IMR-90 (cell line): ENCODE data around the gene ST6GAL2. TPM values are rescaled to one million over a fixed set of nuclear protein-coding genes. Genes with fewer than 3 reads are reported as not detected.

Experiments used
- ATAC-seq: fragments of 200-7000 bp; cut with Tn5 transposase; 2 replicates; pipeline ENCODE4 v1.9.1; 2020; ENCODE audit warnings: low read depth, mild to moderate bottlenecking, moderate library complexity
- BruUV-seq: library from RNA; stranded (reverse); fragments of 400-500 nt; replicated peaks from 2 replicates; lab custom pipeline; 2021; lab: Mats Ljungman, UMichigan
- CTCF ChIA-PET: fragments of 300-600 bp; formaldehyde crosslinking; extraction: SDS; loops from one replicate; lab custom pipeline; 2021; ENCODE audit warnings: antibody characterized with exemption; lab: Yijun Ruan, JAX
- POLR2A ChIA-PET: fragments of 300-600 bp; sonication (Branson Sonifier 250); formaldehyde crosslinking; loops from one replicate; lab custom pipeline; 2022; ENCODE audit warnings: antibody characterized with exemption; ENCODE audit not compliant: unreplicated experiment; lab: Charles Lee
- DNase-seq: peaks from one replicate; pipeline ENCODE4 v3.0.0; 2013
- H2AFZ ChIP-seq: replicated peaks from 2 replicates; pipeline ENCODE3; 2013; ENCODE audit warnings: low read length, mild to moderate bottlenecking; ENCODE audit not compliant: poor library complexity
- H2AK5ac ChIP-seq: 2 replicates; pipeline ENCODE4 v1.6.1; 2013; ENCODE audit warnings: low read depth, low read length, inconsistent platforms
- H2AK9ac ChIP-seq: replicated peaks from 2 replicates; pipeline ENCODE3; 2013; ENCODE audit warnings: mild to moderate bottlenecking, low read depth, low read length, moderate library complexity; ENCODE audit not compliant: poor library complexity
- H2BK120ac ChIP-seq: 2 replicates; pipeline ENCODE4 v1.6.1; 2013; ENCODE audit warnings: low read depth, low read length, inconsistent platforms
- H2BK15ac ChIP-seq: 3 replicates; pipeline ENCODE4 v1.6.1; 2013; ENCODE audit warnings: low read depth, low read length, inconsistent platforms
- H2BK20ac ChIP-seq: 2 replicates; pipeline ENCODE4 v1.6.1; 2013; ENCODE audit warnings: low read depth, mild to moderate bottlenecking, inconsistent platforms, low read length, moderate library complexity
- H2BK5ac ChIP-seq: 2 replicates; pipeline ENCODE4 v1.6.1; 2013; ENCODE audit warnings: mild to moderate bottlenecking, low read depth, low read length, inconsistent platforms; ENCODE audit not compliant: poor library complexity, severe bottlenecking
- H3K14ac ChIP-seq: replicated peaks from 2 replicates; pipeline ENCODE4 v1.6.1; 2013; ENCODE audit warnings: low read depth, low read length, inconsistent platforms
- H3K18ac ChIP-seq: 2 replicates; pipeline ENCODE4 v1.6.1; 2013; ENCODE audit warnings: low read depth, low read length, control low read depth
- H3K23ac ChIP-seq: 2 replicates; pipeline ENCODE4 v1.6.1; 2013; ENCODE audit warnings: low read depth, low read length, inconsistent platforms
- H3K27ac ChIP-seq: 2 replicates; pipeline ENCODE4 v1.5.1; 2013; ENCODE audit warnings: mild to moderate bottlenecking, control low read depth, low read length; ENCODE audit not compliant: insufficient read depth
- H3K27me3 ChIP-seq: 2 replicates; pipeline ENCODE4 v1.6.1; 2013; ENCODE audit warnings: low read length; ENCODE audit not compliant: control insufficient read depth, insufficient read depth
- H3K36me3 ChIP-seq: 2 replicates; pipeline ENCODE4 v1.6.1; 2013; ENCODE audit warnings: low read length, mixed read lengths; ENCODE audit not compliant: control insufficient read depth, insufficient read depth
- H3K4ac ChIP-seq: 2 replicates; pipeline ENCODE4 v1.6.1; 2013; ENCODE audit warnings: low read depth, low read length, inconsistent platforms
- H3K4me1 ChIP-seq: 2 replicates; pipeline ENCODE4 v1.6.1; 2013; ENCODE audit warnings: low read length, mixed read lengths; ENCODE audit not compliant: control insufficient read depth, insufficient read depth
- H3K4me2 ChIP-seq: 2 replicates; pipeline ENCODE4 v1.6.1; 2013; ENCODE audit warnings: low read depth, mild to moderate bottlenecking, control low read depth, low read length, moderate library complexity
- H3K4me3 ChIP-seq: 2 replicates; pipeline ENCODE4 v1.5.1; 2013; ENCODE audit warnings: low read depth, mild to moderate bottlenecking, control low read depth, low read length, moderate library complexity; ENCODE audit not compliant: insufficient read depth
- H3K56ac ChIP-seq: 2 replicates; pipeline ENCODE4 v1.6.1; 2013; ENCODE audit warnings: low read length, inconsistent platforms; ENCODE audit not compliant: insufficient read depth; ENCODE audit errors: extremely low read depth
- H3K79me1 ChIP-seq, 2 experiments: 2 replicates each; pipeline ENCODE4 v1.6.1; 2013; ENCODE audit warnings: low read length in 2 of 2, inconsistent platforms in 1 of 2, low read depth in 1 of 2
- H3K9ac ChIP-seq: 2 replicates; pipeline ENCODE4 v1.6.1; 2013; ENCODE audit warnings: low read depth, low read length, control low read depth
- H3K9me1 ChIP-seq: 2 replicates; pipeline ENCODE4 v1.6.1; 2013; ENCODE audit warnings: low read length, inconsistent platforms; ENCODE audit not compliant: insufficient read depth
- H3K9me3 ChIP-seq: 2 replicates; pipeline ENCODE4 v1.6.1; 2013; ENCODE audit warnings: low read length; ENCODE audit not compliant: control insufficient read depth, insufficient read depth
- H4K20me1 ChIP-seq: 2 replicates; pipeline ENCODE4 v1.6.1; 2013; ENCODE audit warnings: low read length, inconsistent platforms; ENCODE audit not compliant: insufficient read depth
- H4K5ac ChIP-seq: 2 replicates; pipeline ENCODE4 v1.6.1; 2013; ENCODE audit warnings: mild to moderate bottlenecking, low read depth, low read length, control low read depth
- H4K8ac ChIP-seq, 2 experiments: 2 replicates each; pipeline ENCODE4 v1.6.1; 2013; ENCODE audit warnings: low read depth in 2 of 2, low read length in 2 of 2, control low read depth in 1 of 2, inconsistent platforms in 1 of 2
- H4K91ac ChIP-seq: 2 replicates; pipeline ENCODE4 v1.6.1; 2013; ENCODE audit warnings: low read depth, low read length, inconsistent platforms; ENCODE audit not compliant: insufficient read depth
- CEBPB ChIP-seq: IDR thresholded peaks from 2 replicates; pipeline ENCODE4 v1.6.1; 2012; ENCODE audit warnings: low read depth, low read length, improper control_type of control experiment
- MAZ ChIP-seq: IDR thresholded peaks from 2 replicates; pipeline ENCODE4 v1.6.1; 2012; ENCODE audit warnings: low read depth, mild to moderate bottlenecking, low read length, improper control_type of control experiment, moderate library complexity, borderline replicate concordance
- NFE2L2 ChIP-seq: fragments of 150-350 bp; IDR thresholded peaks from 2 replicates; pipeline ENCODE4 v1.6.1; 2016; ENCODE audit warnings: low read depth, mild to moderate bottlenecking, low read length
- WGBS, 2 experiments: methylation state at CpG; one replicate each; pipeline versions ENCODE4 v1.1.5 to v1.1.7; 2013; ENCODE audit warnings: missing lambda C conversion rate in 2 of 2; ENCODE audit not compliant: insufficient read length in 1 of 2; ENCODE audit errors: extremely low coverage in 2 of 2; 5-methylcytosine and 5-hydroxymethylcytosine counted together
- dilution Hi-C: fragments of 300-500 bp; cut with HindIII; formaldehyde crosslinking; loops from one replicate; pipeline ENCODE4 v1.14.3; 2018; ENCODE audit warnings: low sequenced_read_pairs; ENCODE audit not compliant: unreplicated experiment
- in situ Hi-C: fragments of 300-500 bp; cut with MboI; formaldehyde crosslinking; loops from 3 replicates; pipeline ENCODE4 v1.14.3; 2019; ENCODE audit warnings: low sequenced_read_pairs, inconsistent platforms, mixed read lengths
- intact Hi-C: fragments of 100-400 bp; cut with micrococcal nuclease; formaldehyde crosslinking; loops from 2 replicates; pipeline ENCODE4 v1.10.0; 2022
- polyA plus RNA-seq, 3 experiments: library from polyadenylated mRNA; depleted of rRNA; stranded (reverse); fragments of >200 nt; gene quantifications; 2 replicates each; pipeline ENCODE4 v1.2.3, GENCODE V29; 2012; ENCODE audit warnings: low replicate concordance in 1 of 3
- total RNA-seq: library from RNA; depleted of rRNA; stranded (reverse); fragments of >200 nt; gene quantifications from 2 replicates; pipeline ENCODE4 v1.2.3, GENCODE V29; 2012

ST6GAL2 gene
- total and polyA plus RNA-seq, 2 of the 4 experiments (the other 2 are of a cell fraction) = not detected

- Histone ChIP-seq H2BK15ac (no peak overlapping the region), H2AK9ac (no peak overlapping the region), H3K23ac (no peak overlapping the region), H3K4ac (no peak overlapping the region), H3K18ac (no peak overlapping the region), H2AK5ac (no peak overlapping the region), H2BK20ac (no peak overlapping the region), H3K14ac (no peak overlapping the region), H3K27ac (no peak overlapping the region), H3K9ac (no peak overlapping the region), H3K9me3 (no peaks in the 10 kb centered on the region), H3K4me2 (no peak overlapping the region), H2AFZ (no peak overlapping the region), H4K20me1 (no peaks in the 10 kb centered on the region), H3K9me1 (no peaks in the 10 kb centered on the region), H3K27me3 (no peaks in the 10 kb centered on the region), H4K8ac (no peak overlapping the region), H4K5ac (no peak overlapping the region), H3K36me3 (no peaks in the 10 kb centered on the region), H4K91ac (no peak overlapping the region), H3K4me1 (no peaks in the 10 kb centered on the region), H2BK5ac (no peak overlapping the region), H3K56ac (no peak overlapping the region), H2BK120ac (no peak overlapping the region), H3K79me1 (no peaks in the 10 kb centered on the region), H3K4me3 (no peak overlapping the region)
- dilution Hi-C loops (no loop called here), in situ Hi-C loops (no loop called here), intact Hi-C loops (no loop called here)
- ATAC-seq (no peak), DNase-seq (no peak)
- no TSS peak for BruUV-seq
- WGBS, 2 experiments = 60% methylated on average over 1 of the region's 5 CpGs; no CpG with 5 or more reads in 1 of the 2 experiments
- TF ChIP-seq MAZ (no peak), NFE2L2 (no peak), CEBPB (no peak)
- POLR2A ChIA-PET = interaction anchor here (0.6 kb wide), 1 partner anchor 1714 kb away, joined by 5 read pairs; no protein-coding TSS in a partner anchor
- CTCF ChIA-PET = no interaction called here
Measured at GRCh38 chr2:106876699-106877098, 9.3 kb downstream of the ST6GAL2 start.
